ENCODE results near the gene ZNF385C.
"Not testable (repeated sequence)": the region's sequence is repeated elsewhere in the genome, so short reads cannot be mapped to it uniquely, and the experiment has no call there.

Gene ZNF385C

GRCh38 chr17:42017866-42018200, 80.4 kb downstream of the ZNF385C start:
- Histone ChIP-seq H3K27ac (replicated peaks) (peak overlapping the region; percentile 94), H3K27me3 (ENCODE audit: insufficient read depth, poor library complexity, severe bottlenecking) (no peaks in the 10 kb centered on the region), H3K4me3 (replicated peaks; ENCODE audit: insufficient read depth, low read length) (peak overlapping the region; percentile 88)
- no peak for DNase-seq (ENCODE audit: low read depth in 1 of 2, low spot score in 1 of 2)
- TF ChIP-seq SPI1 (IDR thresholded peaks at IDR 0.05; ENCODE audit: borderline replicate concordance, low read depth) (no peak), GABPA (IDR thresholded peaks at IDR 0.05; ENCODE audit: low read depth) (no peak; the same call in 1 of the 2 replicates)

GRCh38 chr17:42016941-42017865, 81.1 kb downstream of the ZNF385C start, which contains the start of gene DNAJC7:
TSS of gene DNAJC7 (minus strand) at chr17:42017439. CDS start at chr17:42017416, 23 bp downstream.
- TF ChIP-seq REST (IDR thresholded peaks at IDR 0.05; ENCODE audit: insufficient replicate concordance, low read depth) (peak; percentile 73), CTCF (IDR thresholded peaks at IDR 0.05; ENCODE audit: insufficient read depth, low read length) (no peak), POLR2AphosphoS5 (IDR thresholded peaks at IDR 0.05; ENCODE audit: low read depth) (peak; percentile 91), GABPA (IDR thresholded peaks at IDR 0.05; ENCODE audit: low read depth) (peak; percentile 82)
- Histone ChIP-seq H3K27ac (replicated peaks) (peak within 1 kb of the TSS; percentile 94), H3K4me3 (replicated peaks; ENCODE audit: insufficient read depth, low read length) (peak within 1 kb of the TSS; percentile 88), H3K27me3 (ENCODE audit: insufficient read depth, poor library complexity, severe bottlenecking) (no peaks in the 10 kb centered on the region)
- DNase-seq (ENCODE audit: low read depth in 1 of 2, low spot score in 1 of 2): peak; percentile 91 to 93

- Histone ChIP-seq H3K27ac (replicated peaks) (peak overlapping the region; percentile 94), H3K4me3 (replicated peaks; ENCODE audit: insufficient read depth, low read length) (peak overlapping the region; percentile 88), H3K27me3 (ENCODE audit: insufficient read depth, poor library complexity, severe bottlenecking) (no peaks in the 10 kb centered on the region)
- TF ChIP-seq SPI1 (IDR thresholded peaks at IDR 0.05; ENCODE audit: borderline replicate concordance, low read depth): 0 out of 2 replicates have a peak, but pooled peaks have one; percentile 1
- TF ChIP-seq CTCF (IDR thresholded peaks at IDR 0.05; ENCODE audit: insufficient read depth, low read length): no peak
- DNase-seq (ENCODE audit: low read depth in 1 of 2, low spot score in 1 of 2): peak in 1 of 2 experiments; percentile 52
Measured at GRCh38 chr17:42016411-42016831, 81.9 kb downstream of the ZNF385C start.

- H3K27ac ChIP-seq (replicated peaks); H3K4me3 ChIP-seq (replicated peaks; ENCODE audit: insufficient read depth, low read length); DNase-seq (ENCODE audit: low read depth in 1 of 2, low spot score in 1 of 2); H3K27me3 ChIP-seq (ENCODE audit: insufficient read depth, poor library complexity, severe bottlenecking): not testable (repeated sequence)
Measured at GRCh38 chr17:42013740-42014139, 84.5 kb downstream of the ZNF385C start.

GRCh38 chr17:42012363-42012762, 85.9 kb downstream of the ZNF385C start:
- H3K27ac ChIP-seq (replicated peaks); H3K4me3 ChIP-seq (replicated peaks; ENCODE audit: insufficient read depth, low read length): not testable (repeated sequence)

GRCh38 chr17:42010898-42011516, 87.3 kb downstream of the ZNF385C start:
- Histone ChIP-seq H3K27ac (replicated peaks) (peak overlapping the region; percentile 37), H3K27me3 (ENCODE audit: insufficient read depth, poor library complexity, severe bottlenecking) (no peaks in the 10 kb centered on the region), H3K4me3 (replicated peaks; ENCODE audit: insufficient read depth, low read length) (no peak overlapping the region)
- TF ChIP-seq POLR2AphosphoS5 (IDR thresholded peaks at IDR 0.05; ENCODE audit: low read depth) (no peak), SPI1 (IDR thresholded peaks at IDR 0.05; ENCODE audit: borderline replicate concordance, low read depth) (no peak), GABPA (IDR thresholded peaks at IDR 0.05; ENCODE audit: low read depth) (no peak), REST (IDR thresholded peaks at IDR 0.05; ENCODE audit: insufficient replicate concordance, low read depth) (no peak), CTCF (IDR thresholded peaks at IDR 0.05; ENCODE audit: insufficient read depth, low read length) (no peak)
- no peak for DNase-seq (ENCODE audit: low read depth in 1 of 2, low spot score in 1 of 2)

More at GRCh38 chr17:42012363-42012762, 85.9 kb downstream of the ZNF385C start:
- not testable (repeated sequence) for DNase-seq (ENCODE audit: low read depth in 1 of 2, low spot score in 1 of 2); H3K27me3 ChIP-seq (ENCODE audit: insufficient read depth, poor library complexity, severe bottlenecking)

- H3K27me3 ChIP-seq (ENCODE audit: insufficient read depth, poor library complexity, severe bottlenecking); H3K4me3 ChIP-seq (replicated peaks; ENCODE audit: insufficient read depth, low read length): not testable (repeated sequence)
- DNase-seq (ENCODE audit: low read depth in 1 of 2, low spot score in 1 of 2): peak; percentile 44 to 57
- H3K27ac ChIP-seq (replicated peaks): peak overlapping the region; percentile 37
Measured at GRCh38 chr17:42010266-42010680, 88.0 kb downstream of the ZNF385C start.
